HL-60 (cell line): Measurements from ENCODE around the gene CCNE1.
"Not testable (repeated sequence)": the region's sequence is repeated elsewhere in the genome, so short reads cannot be mapped to it uniquely, and the experiment has no call there.

Source experiments
- DNase-seq, 2 experiments: peaks; one replicate each; pipeline ENCODE4 v3.0.0-alpha.2; 2010 to 2020; ENCODE audit warnings: low read depth in 1 of 2, low spot score in 1 of 2
- H3K27ac ChIP-seq: fragments of 250-450 bp; sonication (Bioruptor Pico); replicated peaks from 2 replicates; pipeline ENCODE4 v1.5.1; 2020; ENCODE audit warnings: mild to moderate bottlenecking, moderate library complexity
- H3K27me3 ChIP-seq: fragments of 250-450 bp; sonication (Bioruptor Pico); 2 replicates; pipeline ENCODE4 v1.5.1; 2021; ENCODE audit warnings: mild to moderate bottlenecking, moderate library complexity; ENCODE audit not compliant: insufficient read depth, poor library complexity, severe bottlenecking
- H3K4me3 ChIP-seq: replicated peaks from 2 replicates; pipeline ENCODE4 v1.5.1; 2011; ENCODE audit warnings: mild to moderate bottlenecking, control low read depth, low read length; ENCODE audit not compliant: insufficient read depth
- CTCF ChIP-seq: IDR thresholded peaks from one replicate; pipeline ENCODE4 v1.5.1; 2011; ENCODE audit warnings: low read length, control low read depth, inconsistent platforms; ENCODE audit not compliant: insufficient read depth
- GABPA ChIP-seq: IDR thresholded peaks from 2 replicates; pipeline ENCODE4 v1.6.1; 2012; ENCODE audit warnings: low read depth
- POLR2AphosphoS5 ChIP-seq: IDR thresholded peaks from 2 replicates; pipeline ENCODE4 v1.6.1; 2012; ENCODE audit warnings: low read depth
- REST ChIP-seq: IDR thresholded peaks from 2 replicates; pipeline ENCODE4 v1.6.1; 2012; ENCODE audit warnings: low read depth; ENCODE audit not compliant: insufficient replicate concordance
- SPI1 ChIP-seq: IDR thresholded peaks from 2 replicates; pipeline ENCODE4 v1.6.1; 2012; ENCODE audit warnings: low read depth, mild to moderate bottlenecking, borderline replicate concordance

The CCNE1 gene

GRCh38 chr19:29798774-29799497, 12.9 kb upstream of the CCNE1 start:
- Histone ChIP-seq H3K4me3 (no peak overlapping the region), H3K27ac (no peak overlapping the region), H3K27me3 (no peaks in the 10 kb centered on the region)
- TF ChIP-seq REST (no peak), SPI1 (no peak), POLR2AphosphoS5 (no peak), CTCF (no peak), GABPA (no peak)
- no peak for DNase-seq

DNA sequence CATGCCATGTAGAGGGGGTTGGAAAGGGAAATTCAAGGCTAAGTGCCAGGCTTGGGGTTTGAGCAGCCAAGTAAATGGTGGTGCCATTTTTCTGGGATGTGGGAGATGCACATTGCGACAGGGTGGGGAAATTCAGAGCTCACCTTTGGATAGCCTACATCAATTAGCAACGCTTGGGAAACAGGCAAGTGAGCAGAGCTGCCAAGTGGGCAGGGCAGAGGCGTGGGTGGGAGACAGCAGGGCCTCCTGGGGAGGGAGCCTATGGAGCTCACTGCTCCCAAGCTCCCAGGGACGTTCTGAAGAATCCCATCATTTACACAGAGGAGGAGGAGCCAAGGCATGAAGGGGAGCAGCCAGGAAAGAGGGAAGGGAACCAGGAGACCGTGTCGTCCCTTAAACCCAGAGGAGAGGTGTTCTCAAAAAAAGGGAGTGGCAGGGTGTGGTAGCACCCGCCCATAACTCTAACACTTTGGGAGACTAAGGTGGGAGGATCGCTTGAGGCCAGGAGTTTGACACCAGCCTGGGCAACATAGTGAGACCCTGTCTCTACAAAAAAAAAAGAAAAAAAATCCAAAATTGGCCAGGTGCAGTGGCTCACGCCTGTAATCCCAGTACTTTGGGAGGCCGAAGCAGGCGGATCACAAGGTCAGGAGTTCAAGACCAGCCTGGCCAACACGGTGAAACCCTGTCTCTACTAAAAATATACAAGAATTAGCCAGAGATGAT, 11.5 kb upstream of the CCNE1 start:
- H3K27me3 ChIP-seq = no peaks in the 10 kb centered on the region
- H3K4me3 ChIP-seq = no peak overlapping the region
- DNase-seq = no peak
- no peak for TF ChIP-seq CTCF
- TF ChIP-seq GABPA = no peak
- TF ChIP-seq REST = no peak
- no peak for TF ChIP-seq POLR2AphosphoS5
- TF ChIP-seq SPI1 = no peak
- no peak overlapping the region for H3K27ac ChIP-seq

GRCh38 chr19:29803951-29804350, 7.8 kb upstream of the CCNE1 start:
- not testable (repeated sequence) for H3K4me3 ChIP-seq, DNase-seq, H3K27me3 ChIP-seq, H3K27ac ChIP-seq

DNA sequence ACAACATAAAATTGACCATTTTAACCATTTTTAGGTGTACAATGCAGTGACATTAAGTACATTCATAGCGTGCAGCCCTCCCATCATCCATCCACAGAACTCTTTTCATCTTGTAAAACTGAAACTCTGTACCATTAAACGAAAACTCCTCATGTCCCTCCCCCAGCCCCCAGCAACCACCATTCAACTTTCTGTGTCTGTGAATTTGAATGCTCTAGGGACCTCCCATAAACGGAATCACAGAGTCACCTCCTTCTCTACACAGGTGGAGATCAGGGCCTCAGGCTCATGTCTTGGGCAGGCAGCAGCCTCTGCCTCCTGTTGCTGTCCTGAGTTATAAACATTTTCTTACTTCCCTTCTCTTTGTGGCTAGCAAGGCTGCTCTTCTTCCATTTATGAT, 7.3 kb upstream of the CCNE1 start:
- H3K27ac ChIP-seq = no peak overlapping the region
- TF ChIP-seq GABPA (no peak), POLR2AphosphoS5 (no peak), SPI1 (no peak), REST (no peak), CTCF (no peak)
- no peak for DNase-seq
- H3K4me3 ChIP-seq = no peak overlapping the region
- no peaks in the 10 kb centered on the region for H3K27me3 ChIP-seq
